Measurements from ENCODE around the gene ABI2. TPM values are rescaled to one million over a fixed set of nuclear protein-coding genes. Genes with fewer than 3 reads are reported as not detected.
"Not testable (repeated sequence)": the region's sequence is repeated elsewhere in the genome, so short reads cannot be mapped to it uniquely, and the experiment has no call there.

ABI2 gene
- total RNA-seq, 3 donors from 2014 or later, result 10.5 to 64.5 (median 17.1) TPM

- Histone ChIP-seq H3K9me3 (no peaks in the 10 kb centered on the region), H3K4me3 (no peak overlapping the region), H3K36me3 (ENCODE audit: low read depth) (no peaks in the 10 kb centered on the region), H3K4me1 (ENCODE audit: low read depth) (no peaks in the 10 kb centered on the region)
- TF ChIP-seq CTCF (IDR thresholded peaks at IDR 0.05), result no peak
- ATAC-seq (no peak), DNase-seq (no peak)
- intact Hi-C loops (cut with DNase I, micrococcal nuclease), result no loop called here
Measured at GRCh38 chr2:203379156-203379555, 51.0 kb downstream of the ABI2 start.

DNA sequence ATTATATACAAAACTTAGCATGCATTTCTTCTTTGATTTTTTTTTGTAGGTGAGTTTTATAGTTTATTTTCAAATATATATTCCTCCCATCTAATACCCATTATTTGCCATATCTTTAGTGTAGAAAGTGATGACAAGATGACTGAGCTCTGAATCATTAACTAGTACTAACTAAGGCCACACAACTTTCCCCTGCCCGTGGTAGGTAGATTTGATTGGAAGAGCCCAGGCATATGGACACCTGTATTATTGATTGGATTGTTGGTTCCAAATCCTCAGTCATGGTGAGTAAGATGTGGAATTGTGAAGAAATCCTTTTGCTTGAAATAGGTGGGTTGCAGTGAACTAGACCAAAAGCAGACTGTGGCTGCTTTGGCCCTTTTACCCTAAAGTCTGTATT, 54.8 kb downstream of the ABI2 start:
- no peak for ATAC-seq
- no peak for TF ChIP-seq CTCF (IDR thresholded peaks at IDR 0.05)
- H3K9me3 ChIP-seq, result no peaks in the 10 kb centered on the region

GRCh38 chr2:203388153-203388552, 60.0 kb downstream of the ABI2 start:
- not testable (repeated sequence) for H3K4me1 ChIP-seq (ENCODE audit: low read depth)

More for the DNA sequence above, 54.8 kb downstream of the ABI2 start:
- intact Hi-C loops (cut with DNase I, micrococcal nuclease), result no loop called here
- H3K36me3 ChIP-seq (ENCODE audit: low read depth), result no peaks in the 10 kb centered on the region
- DNase-seq, result no peak
- no peaks in the 10 kb centered on the region for H3K4me1 ChIP-seq (ENCODE audit: low read depth)
- no peak overlapping the region for H3K4me3 ChIP-seq

DNA sequence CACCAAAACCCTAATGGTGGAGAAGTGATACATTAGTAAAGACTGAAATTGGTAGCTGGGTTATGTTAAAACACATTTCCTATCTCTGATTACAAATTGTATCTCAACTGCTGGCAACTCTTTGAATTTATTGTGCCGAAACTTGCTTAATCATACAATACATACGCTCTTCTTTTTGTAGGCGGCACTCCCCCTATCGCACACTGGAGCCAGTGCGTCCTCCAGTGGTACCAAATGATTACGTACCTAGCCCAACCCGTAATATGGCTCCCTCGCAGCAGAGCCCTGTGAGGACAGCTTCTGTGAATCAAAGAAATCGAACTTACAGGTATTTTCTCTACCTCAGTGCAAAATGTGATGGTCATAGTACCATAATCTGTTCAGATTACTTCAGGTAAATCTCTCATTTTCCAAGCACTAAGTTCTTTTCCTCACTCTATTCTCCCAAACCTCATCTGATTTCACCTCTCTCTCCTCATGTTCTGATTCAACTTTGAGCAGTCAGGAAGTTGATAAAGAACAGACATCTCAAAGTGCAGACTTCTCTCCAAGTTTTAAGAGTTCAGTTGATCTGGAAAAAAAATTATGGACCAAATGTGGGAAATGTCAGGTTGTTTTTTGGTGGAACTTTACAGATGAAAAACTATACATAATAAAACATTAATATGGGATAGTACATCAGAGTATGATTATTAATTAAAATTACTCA, 66.5 kb downstream of the ABI2 start:
- H3K4me3 ChIP-seq, result no peak overlapping the region
- DNase-seq (no peak), ATAC-seq (no peak)
- intact Hi-C loops (cut with DNase I, micrococcal nuclease), result no loop called here
- H3K36me3 ChIP-seq (ENCODE audit: low read depth), result no peaks in the 10 kb centered on the region
- no peaks in the 10 kb centered on the region for H3K9me3 ChIP-seq
- no peak for TF ChIP-seq CTCF (IDR thresholded peaks at IDR 0.05)
- no peaks in the 10 kb centered on the region for H3K4me1 ChIP-seq (ENCODE audit: low read depth)

More at GRCh38 chr2:203388153-203388552, 60.0 kb downstream of the ABI2 start:
- H3K36me3 ChIP-seq (ENCODE audit: low read depth); H3K4me3 ChIP-seq; H3K9me3 ChIP-seq; ATAC-seq; intact Hi-C loops (cut with DNase I, micrococcal nuclease); DNase-seq: not testable (repeated sequence)

- ATAC-seq (no peak), DNase-seq (no peak)
- intact Hi-C loops (cut with DNase I, micrococcal nuclease), result no loop called here
- TF ChIP-seq CTCF (IDR thresholded peaks at IDR 0.05), result no peak
- no peak overlapping the region for H3K4me3 ChIP-seq
- H3K4me1 ChIP-seq (ENCODE audit: low read depth), result no peaks in the 10 kb centered on the region
- no peaks in the 10 kb centered on the region for H3K9me3 ChIP-seq
- no peaks in the 10 kb centered on the region for H3K36me3 ChIP-seq (ENCODE audit: low read depth)
Measured at GRCh38 chr2:203395858-203396257, 67.7 kb downstream of the ABI2 start.

DNA sequence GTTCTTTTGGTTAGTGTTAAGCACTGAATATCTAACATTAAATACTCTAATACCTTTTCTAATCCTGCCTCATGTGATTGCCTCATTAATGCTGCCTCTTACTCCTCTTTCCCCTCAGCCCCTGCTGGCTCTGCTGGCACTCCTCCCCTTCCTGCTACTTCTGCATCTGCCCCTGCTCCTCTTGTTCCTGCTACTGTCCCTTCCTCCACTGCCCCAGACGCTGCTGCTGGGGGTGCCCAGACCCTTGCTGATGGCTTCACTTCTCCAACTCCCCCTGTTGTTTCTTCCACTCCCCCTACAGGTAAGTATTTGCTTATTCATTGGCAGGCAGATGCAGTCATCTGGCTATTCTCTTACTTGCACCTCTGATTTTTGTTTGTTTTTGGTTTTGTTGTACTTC, 68.5 kb downstream of the ABI2 start:
- Histone ChIP-seq H3K4me1 (ENCODE audit: low read depth) (no peaks in the 10 kb centered on the region), H3K36me3 (ENCODE audit: low read depth) (no peaks in the 10 kb centered on the region), H3K4me3 (no peak overlapping the region), H3K9me3 (no peaks in the 10 kb centered on the region)
- TF ChIP-seq CTCF (IDR thresholded peaks at IDR 0.05), result no peak
- no peak for ATAC-seq
- DNase-seq, result no peak
- intact Hi-C loops (cut with DNase I, micrococcal nuclease), result no loop called here
